Stomach (tissue), 4 donors: Measurements from ENCODE around the gene CYGB.

ENCODE experiments used
- CTCF ChIP-seq, 7 experiments: fragments of 450-650 bp in 4 of 7; fragments of 200-600 bp in 3 of 7; sonication (generic) in 3 of 7; IDR thresholded peaks; one replicate each; pipeline ENCODE4 v1.5.1; 2016 to 2019; ENCODE audit warnings: antibody characterized with exemption in 7 of 7, control low read depth in 2 of 7, mild to moderate bottlenecking in 1 of 7
- EP300 ChIP-seq: sonication (generic); formaldehyde crosslinking; IDR thresholded peaks from one replicate; pipeline ENCODE4 v1.6.1; 2017; ENCODE audit warnings: antibody characterized with exemption
- POLR2A ChIP-seq, 4 donors: fragments of 450-650 bp; IDR thresholded peaks; one replicate each; pipeline ENCODE4 v1.6.1; 2016; ENCODE audit warnings: antibody characterized with exemption in 4 of 4, control low read depth in 2 of 4, mild to moderate bottlenecking in 1 of 4, moderate library complexity in 1 of 4
- POLR2AphosphoS5 ChIP-seq, 3 donors: sonication (generic); formaldehyde crosslinking; IDR thresholded peaks; one replicate each; pipeline ENCODE4 v1.6.1; 2016; ENCODE audit warnings: antibody characterized with exemption in 3 of 3

- TF ChIP-seq POLR2AphosphoS5 (IDR thresholded peaks at IDR 0.05) (peak in 1 of 3 donors; percentile 41), CTCF (IDR thresholded peaks at IDR 0.05) (no peak), EP300 (no peak), POLR2A (IDR thresholded peaks at IDR 0.05) (no peak)
These were observed 40.9 kb upstream of the CYGB start for GRCh38 chr17:76578376-76578775.
